ENCODE data around the gene COTL1. TPM values are rescaled to one million over a fixed set of nuclear protein-coding genes. Genes with fewer than 3 reads are reported as not detected.
A peak's percentile ranks its signal among the peaks of the same experiment; 100 is the strongest.

Gene COTL1
- polyA plus RNA-seq, 1 donor: 120 TPM

- DNase-seq: no peak
These were observed 20.4 kb downstream of the COTL1 start for GRCh38 chr16:84597528-84597896.

GRCh38 chr16:84596801-84597527, 20.9 kb downstream of the COTL1 start:
- DNase-seq: no peak

DNA sequence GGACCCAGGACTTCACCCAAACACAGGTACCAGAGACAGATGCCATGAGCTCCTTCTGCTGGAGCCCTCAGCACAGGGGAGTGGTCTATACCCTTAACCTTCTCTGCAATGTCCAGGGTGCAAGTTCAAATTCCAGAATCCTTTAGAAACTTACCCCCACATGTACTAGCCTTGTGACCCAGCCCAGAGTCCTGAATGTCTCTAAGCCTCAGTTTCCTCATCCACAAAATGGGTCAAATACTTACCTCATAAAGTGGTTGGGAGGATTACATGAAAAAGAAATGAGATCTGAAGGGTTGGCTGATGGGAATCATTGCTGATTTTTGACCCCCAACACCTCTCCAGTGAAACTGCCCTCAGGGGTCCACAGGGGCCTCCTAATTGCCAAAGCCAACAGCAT, 21.7 kb downstream of the COTL1 start:
- DNase-seq: no peak

GRCh38 chr16:84595052-84595481, 22.8 kb downstream of the COTL1 start:
- no peak for DNase-seq

- no peak for DNase-seq
These were observed 23.2 kb downstream of the COTL1 start for GRCh38 chr16:84594725-84595038.

DNA sequence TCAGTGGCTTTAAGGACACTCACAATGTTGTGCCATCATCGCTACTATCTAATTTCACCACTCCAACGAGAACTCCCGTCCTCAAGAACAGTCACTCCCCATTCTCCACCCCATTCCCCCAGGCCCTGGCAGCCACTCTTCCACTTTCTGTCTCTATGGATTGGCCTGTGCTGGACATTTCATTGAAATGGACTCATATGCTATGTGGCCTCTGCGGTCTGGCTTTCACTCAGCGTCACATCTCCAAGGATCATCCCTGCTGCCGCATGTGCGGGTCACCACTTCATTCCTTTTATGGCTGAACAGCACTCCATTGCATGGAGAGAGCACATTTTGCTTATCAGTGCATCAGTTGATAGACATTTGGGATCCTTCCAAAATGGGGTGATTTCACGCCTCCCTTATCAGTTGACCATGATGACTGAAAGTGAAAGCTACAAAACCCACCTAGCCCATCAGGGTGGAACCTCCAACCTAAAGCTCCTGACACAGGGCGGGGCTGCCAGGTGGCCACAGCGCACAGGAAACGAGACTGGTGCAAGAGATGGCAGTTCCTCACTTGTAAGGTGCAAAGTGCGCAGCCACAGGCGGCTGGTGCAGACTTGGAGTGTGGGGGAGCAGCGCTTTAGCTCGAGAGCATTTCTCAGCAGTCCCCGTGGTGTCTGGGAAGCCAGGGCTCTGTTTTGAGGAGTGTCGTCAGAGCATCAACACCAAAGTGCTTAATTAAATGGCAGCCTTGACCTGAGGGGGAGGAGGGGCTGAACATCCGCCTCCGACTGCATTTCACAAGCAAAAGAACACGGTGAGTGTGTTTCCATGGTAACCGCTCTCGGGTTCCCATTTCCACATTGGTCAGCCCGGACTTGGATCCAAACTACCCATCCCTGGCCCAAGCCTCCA, 23.8 kb downstream of the COTL1 start:
- peak; percentile 86 for DNase-seq

DNA sequence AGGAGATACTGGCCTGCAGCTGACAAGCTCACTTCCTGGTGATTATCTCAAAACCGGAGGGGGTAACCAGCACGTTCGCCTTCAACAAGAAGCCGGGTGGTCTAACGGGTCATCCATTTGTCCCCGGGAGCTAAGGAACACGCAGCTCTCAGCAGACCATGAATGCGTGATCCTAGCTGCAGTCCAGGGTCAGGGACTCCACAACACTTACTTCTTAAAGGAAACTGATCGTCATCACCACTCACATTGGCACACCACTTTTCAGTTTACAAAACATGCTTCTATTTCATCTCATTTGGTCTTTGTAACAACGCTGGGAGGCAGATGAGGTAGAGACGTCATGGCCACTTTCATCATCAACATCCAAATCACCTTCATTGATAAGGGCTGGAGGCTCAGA, 25.2 kb downstream of the COTL1 start:
- no peak for DNase-seq

GRCh38 chr16:84589975-84590719, 27.7 kb downstream of the COTL1 start:
- DNase-seq: no peak

GRCh38 chr16:84588991-84589390, 28.9 kb downstream of the COTL1 start:
- DNase-seq: no peak

DNA sequence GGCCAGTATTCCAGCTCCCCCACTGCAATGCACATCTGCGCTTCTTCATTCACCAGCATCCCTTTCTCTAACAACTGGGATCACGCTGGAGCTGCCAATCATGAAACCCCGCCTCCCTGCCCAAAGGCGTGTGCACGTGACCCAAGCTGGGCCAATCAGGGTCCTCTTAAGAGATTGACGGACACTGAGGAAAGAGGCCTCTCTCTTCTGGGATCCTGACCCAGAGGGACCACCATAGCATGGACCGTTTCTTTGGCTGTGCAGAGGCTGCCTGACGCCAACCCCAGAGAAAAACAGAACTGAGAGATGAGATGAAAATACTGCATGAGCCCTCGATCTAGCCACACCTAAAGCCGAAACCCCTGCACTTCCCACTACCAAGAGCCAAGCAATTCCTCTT, 32.0 kb downstream of the COTL1 start:
- DNase-seq: no peak

DNA sequence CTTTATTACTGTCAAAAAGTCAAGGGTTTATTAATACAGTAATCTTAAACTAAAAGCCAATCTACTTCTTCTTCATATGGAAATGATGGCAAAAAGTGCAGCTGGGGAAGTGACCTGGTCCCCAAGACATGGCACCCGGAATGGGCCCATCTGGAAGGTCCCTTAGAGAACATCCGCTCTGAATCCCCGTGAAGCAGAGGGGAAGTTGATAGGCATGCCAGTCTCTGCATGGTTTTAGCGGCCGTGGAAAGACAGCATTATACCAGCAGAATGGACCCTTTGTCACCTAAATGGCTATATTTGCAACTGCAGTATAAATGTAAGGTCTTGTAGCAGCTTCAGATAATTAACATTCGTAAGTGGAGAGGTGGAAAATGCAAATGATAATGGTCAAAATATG, 32.4 kb downstream of the COTL1 start:
- DNase-seq: no peak

GRCh38 chr16:84584678-84585077, 33.2 kb downstream of the COTL1 start:
- no peak for DNase-seq

GRCh38 chr16:84583995-84584394, 33.9 kb downstream of the COTL1 start:
- DNase-seq: no peak

DNA sequence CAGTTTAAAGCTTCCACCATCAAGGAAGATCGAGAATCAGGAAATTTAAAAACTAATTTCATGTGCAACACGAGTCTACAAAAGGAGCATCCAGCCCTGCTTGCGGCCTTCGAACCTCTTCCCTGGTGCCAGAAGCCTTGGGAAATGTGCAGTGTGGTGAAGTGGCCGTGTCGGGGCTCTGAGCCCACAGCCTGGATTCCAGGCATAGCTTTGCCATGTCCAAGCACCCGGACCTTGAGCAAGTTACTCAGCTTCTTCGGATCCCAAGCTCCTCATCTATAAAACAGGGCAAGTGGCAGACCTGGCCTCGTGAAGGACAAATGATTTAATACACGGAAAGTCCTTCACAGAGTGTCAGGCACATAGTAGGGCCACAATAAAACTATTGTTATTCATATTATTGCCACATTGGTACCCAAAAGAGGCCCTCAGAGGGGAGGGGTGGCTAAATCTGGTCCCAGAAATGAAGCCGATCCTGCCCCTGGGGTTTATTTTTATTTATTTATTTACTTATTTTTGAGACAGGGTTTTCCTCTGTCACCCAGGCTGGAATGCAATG, 34.8 kb downstream of the COTL1 start:
- no peak for DNase-seq

GRCh38 chr16:84581158-84581557, 36.7 kb downstream of the COTL1 start:
- no peak for DNase-seq

- DNase-seq: no peak
These were observed 37.9 kb downstream of the COTL1 start for GRCh38 chr16:84579936-84580335.

- no peak for DNase-seq
These were observed 39.2 kb downstream of the COTL1 start for GRCh38 chr16:84578538-84579126.

- no peak for DNase-seq
These were observed 40.7 kb downstream of the COTL1 start for GRCh38 chr16:84577034-84577803.

GRCh38 chr16:84575914-84576313, 42.0 kb downstream of the COTL1 start:
- DNase-seq: no peak

DNA sequence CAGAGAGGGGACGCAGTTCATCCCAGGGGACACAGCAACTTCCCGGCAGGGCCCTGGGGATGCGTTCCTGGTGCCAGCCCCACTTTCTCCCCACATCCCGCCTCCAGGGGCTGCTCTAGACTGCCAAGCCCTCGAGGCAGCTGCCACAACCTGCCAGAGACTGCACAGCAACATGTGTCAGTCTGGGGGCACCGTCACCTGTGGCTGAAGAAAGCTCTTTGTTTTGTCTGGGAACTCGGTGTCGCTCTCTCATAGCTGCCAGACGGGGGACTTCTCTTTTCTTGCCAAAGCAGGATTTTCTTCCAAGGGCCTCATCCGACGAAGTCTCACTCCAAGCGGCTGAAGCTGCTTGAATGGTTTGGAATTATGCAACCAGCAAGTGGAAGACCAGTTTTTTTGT, 43.7 kb downstream of the COTL1 start:
- DNase-seq: no peak

GRCh38 chr16:84572096-84572495, 45.8 kb downstream of the COTL1 start:
- DNase-seq: no peak

Data from left kidney (tissue), 2 donors.